H1 (cell line): Measurements from ENCODE around the gene TMEM117.

Source experiments
- BCL11A ChIP-seq, 2 experiments: IDR thresholded peaks; one replicate each; pipeline ENCODE4 v1.6.1; 2011; ENCODE audit warnings: low read depth in 2 of 2, low read length in 2 of 2, mild to moderate bottlenecking in 2 of 2
- CEBPB ChIP-seq: IDR thresholded peaks from 2 replicates; pipeline ENCODE4 v1.6.1; 2012; ENCODE audit warnings: low read depth, low read length
- EZH2 ChIP-seq: fragments of 200-600 bp; sonication (generic); IDR thresholded peaks from 2 replicates; pipeline ENCODE4 v1.7.1; 2012; ENCODE audit warnings: low read depth, mild to moderate bottlenecking, moderate library complexity, low read length, inconsistent platforms; ENCODE audit not compliant: severe bottlenecking
- HDAC6 ChIP-seq: IDR thresholded peaks from one replicate; pipeline ENCODE4 v1.7.1; 2012; ENCODE audit warnings: low read depth, mild to moderate bottlenecking, inconsistent platforms, low read length, moderate library complexity
- MAFK ChIP-seq: IDR thresholded peaks from 2 replicates; pipeline ENCODE4 v1.6.1; 2012; ENCODE audit warnings: low read depth, mild to moderate bottlenecking, improper control_type of control experiment, low read length
- POLR2AphosphoS5 ChIP-seq: IDR thresholded peaks from 2 replicates; pipeline ENCODE4 v1.6.1; 2011; ENCODE audit warnings: low read depth, low read length
- RXRA ChIP-seq: IDR thresholded peaks from 2 replicates; pipeline ENCODE4 v1.6.1; 2011; ENCODE audit warnings: low read depth, mild to moderate bottlenecking, low read length, moderate library complexity; ENCODE audit not compliant: insufficient read depth
- SRF ChIP-seq: IDR thresholded peaks from 2 replicates; pipeline ENCODE4 v1.6.1; 2011; ENCODE audit warnings: mild to moderate bottlenecking, low read depth, low read length, moderate library complexity
- TCF12 ChIP-seq: IDR thresholded peaks from 2 replicates; pipeline ENCODE4 v1.6.1; 2011; ENCODE audit warnings: low read depth, mild to moderate bottlenecking, low read length
- YY1 ChIP-seq: IDR thresholded peaks from 2 replicates; pipeline ENCODE4 v1.6.1; 2011; ENCODE audit warnings: low read depth, mild to moderate bottlenecking, low read length
- TF ChIP-seq, protein P1 (sequence below): IDR thresholded peaks from 2 replicates; pipeline ENCODE4 v1.6.1; 2011; ENCODE audit warnings: low read length, improper control_type of control experiment
- TF ChIP-seq, protein P2 (sequence below), 3 experiments: IDR thresholded peaks; 1 replicate in 2 of 3; 2 replicates in 1 of 3; pipeline versions ENCODE4 v1.5.1 to v1.6.1; 2011; ENCODE audit warnings: low read length in 3 of 3, mild to moderate bottlenecking in 3 of 3, inconsistent platforms in 2 of 3, low read depth in 1 of 3, moderate library complexity in 1 of 3; ENCODE audit not compliant: insufficient read depth in 1 of 3; ENCODE audit errors: control extremely low read depth in 1 of 3
- TF ChIP-seq, protein P3 (sequence below): IDR thresholded peaks from 2 replicates; pipeline ENCODE4 v1.6.1; 2011; ENCODE audit warnings: low read depth, mild to moderate bottlenecking, low read length; ENCODE audit not compliant: insufficient read depth
- TF ChIP-seq, protein P4 (sequence below): IDR thresholded peaks from 2 replicates; pipeline ENCODE4 v1.6.1; 2012; ENCODE audit warnings: inconsistent platforms

DNA sequence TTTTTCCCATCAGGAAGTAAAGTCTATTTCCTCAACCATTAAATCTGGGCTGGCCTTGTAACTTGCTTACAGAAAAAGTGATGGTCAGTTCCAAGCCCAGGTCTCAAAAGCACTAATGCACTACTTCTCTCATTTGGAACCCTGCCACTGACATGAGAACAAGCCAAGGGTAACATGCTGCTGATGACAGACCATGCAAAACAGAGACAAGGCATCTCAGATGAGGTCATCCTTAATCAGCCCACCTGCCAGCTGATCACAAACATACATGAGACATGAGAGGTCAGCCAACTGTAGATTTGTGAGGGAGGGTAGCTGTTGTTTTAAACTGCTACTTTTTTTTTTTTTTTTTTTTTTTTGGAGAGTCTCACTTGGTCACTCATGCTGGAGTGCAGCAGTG lies 45.9 kb upstream of the TMEM117 start:
- TF ChIP-seq BCL11A (IDR thresholded peaks at IDR 0.05; ENCODE audit: low read depth in 2 of 2, low read length in 2 of 2): no peak
- no peak for TF ChIP-seq SRF
- TF ChIP-seq, protein P1, sequence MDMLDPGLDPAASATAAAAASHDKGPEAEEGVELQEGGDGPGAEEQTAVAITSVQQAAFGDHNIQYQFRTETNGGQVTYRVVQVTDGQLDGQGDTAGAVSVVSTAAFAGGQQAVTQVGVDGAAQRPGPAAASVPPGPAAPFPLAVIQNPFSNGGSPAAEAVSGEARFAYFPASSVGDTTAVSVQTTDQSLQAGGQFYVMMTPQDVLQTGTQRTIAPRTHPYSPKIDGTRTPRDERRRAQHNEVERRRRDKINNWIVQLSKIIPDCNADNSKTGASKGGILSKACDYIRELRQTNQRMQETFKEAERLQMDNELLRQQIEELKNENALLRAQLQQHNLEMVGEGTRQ: no peak
- TF ChIP-seq, protein P2, sequence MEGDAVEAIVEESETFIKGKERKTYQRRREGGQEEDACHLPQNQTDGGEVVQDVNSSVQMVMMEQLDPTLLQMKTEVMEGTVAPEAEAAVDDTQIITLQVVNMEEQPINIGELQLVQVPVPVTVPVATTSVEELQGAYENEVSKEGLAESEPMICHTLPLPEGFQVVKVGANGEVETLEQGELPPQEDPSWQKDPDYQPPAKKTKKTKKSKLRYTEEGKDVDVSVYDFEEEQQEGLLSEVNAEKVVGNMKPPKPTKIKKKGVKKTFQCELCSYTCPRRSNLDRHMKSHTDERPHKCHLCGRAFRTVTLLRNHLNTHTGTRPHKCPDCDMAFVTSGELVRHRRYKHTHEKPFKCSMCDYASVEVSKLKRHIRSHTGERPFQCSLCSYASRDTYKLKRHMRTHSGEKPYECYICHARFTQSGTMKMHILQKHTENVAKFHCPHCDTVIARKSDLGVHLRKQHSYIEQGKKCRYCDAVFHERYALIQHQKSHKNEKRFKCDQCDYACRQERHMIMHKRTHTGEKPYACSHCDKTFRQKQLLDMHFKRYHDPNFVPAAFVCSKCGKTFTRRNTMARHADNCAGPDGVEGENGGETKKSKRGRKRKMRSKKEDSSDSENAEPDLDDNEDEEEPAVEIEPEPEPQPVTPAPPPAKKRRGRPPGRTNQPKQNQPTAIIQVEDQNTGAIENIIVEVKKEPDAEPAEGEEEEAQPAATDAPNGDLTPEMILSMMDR (IDR thresholded peaks at IDR 0.05; ENCODE audit: control extremely low read depth in 1 of 3, insufficient read depth in 1 of 3, low read depth in 1 of 3, low read length in 3 of 3): no peak
- TF ChIP-seq MAFK: no peak
- TF ChIP-seq, protein P3, sequence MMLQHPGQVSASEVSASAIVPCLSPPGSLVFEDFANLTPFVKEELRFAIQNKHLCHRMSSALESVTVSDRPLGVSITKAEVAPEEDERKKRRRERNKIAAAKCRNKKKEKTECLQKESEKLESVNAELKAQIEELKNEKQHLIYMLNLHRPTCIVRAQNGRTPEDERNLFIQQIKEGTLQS: no peak
- TF ChIP-seq YY1: no peak
- TF ChIP-seq POLR2AphosphoS5: no peak
- no peak for TF ChIP-seq TCF12
- TF ChIP-seq EZH2: no peak
- TF ChIP-seq, protein P4, sequence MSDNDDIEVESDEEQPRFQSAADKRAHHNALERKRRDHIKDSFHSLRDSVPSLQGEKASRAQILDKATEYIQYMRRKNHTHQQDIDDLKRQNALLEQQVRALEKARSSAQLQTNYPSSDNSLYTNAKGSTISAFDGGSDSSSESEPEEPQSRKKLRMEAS: no peak
- no peak for TF ChIP-seq RXRA
- no peak for TF ChIP-seq CEBPB
- no peak for TF ChIP-seq HDAC6
